Omental fat pad (tissue), 4 donors: ENCODE data around the gene SAP30BP. TPM values are rescaled to one million over a fixed set of nuclear protein-coding genes. Genes with fewer than 3 reads are reported as not detected.

ENCODE experiments used
- ATAC-seq: fragments of 150-250 bp; one replicate; pipeline ENCODE4 v1.9.1; 2016; ENCODE audit warnings: mild to moderate bottlenecking, moderate library complexity; ENCODE audit not compliant: low FRiP score
- DNase-seq: peaks from one replicate; pipeline ENCODE4 v3.0.0-alpha.2; 2019; ENCODE audit warnings: low spot score
- CTCF ChIP-seq, 3 donors: fragments of 450-650 bp; IDR thresholded peaks; one replicate each; pipeline ENCODE4 v1.5.1; 2016 to 2017; ENCODE audit warnings: antibody characterized with exemption in 3 of 3, mild to moderate bottlenecking in 3 of 3, moderate library complexity in 2 of 3
- total RNA-seq, 4 donors: library from RNA; depleted of rRNA; stranded (reverse); fragments of >200 nt; gene quantifications; one replicate each; pipeline ENCODE4 v1.1.0, GENCODE V29; 2016

SAP30BP gene
- total RNA-seq, 4 donors from 2014 or later, result 52.9 to 105 (median 68.8) TPM

GRCh38 chr17:75706042-75706728 is 39.0 kb downstream of the SAP30BP start:
- no peak for TF ChIP-seq CTCF (IDR thresholded peaks at IDR 0.05)
- ATAC-seq (no peak), DNase-seq (no peak)

- no peak for TF ChIP-seq CTCF (IDR thresholded peaks at IDR 0.05)
- peak; percentile 78 for ATAC-seq
- DNase-seq, result no peak
Observed at GRCh38 chr17:75707079-75707571, 40.0 kb downstream of the SAP30BP start.

- ATAC-seq, result no peak
- no peak for TF ChIP-seq CTCF (IDR thresholded peaks at IDR 0.05)
- DNase-seq, result no peak
Observed at GRCh38 chr17:75712446-75712845, 45.3 kb downstream of the SAP30BP start.

GRCh38 chr17:75719732-75720131 is 52.6 kb downstream of the SAP30BP start:
- ATAC-seq (no peak), DNase-seq (no peak)
- no peak for TF ChIP-seq CTCF (IDR thresholded peaks at IDR 0.05)

DNA sequence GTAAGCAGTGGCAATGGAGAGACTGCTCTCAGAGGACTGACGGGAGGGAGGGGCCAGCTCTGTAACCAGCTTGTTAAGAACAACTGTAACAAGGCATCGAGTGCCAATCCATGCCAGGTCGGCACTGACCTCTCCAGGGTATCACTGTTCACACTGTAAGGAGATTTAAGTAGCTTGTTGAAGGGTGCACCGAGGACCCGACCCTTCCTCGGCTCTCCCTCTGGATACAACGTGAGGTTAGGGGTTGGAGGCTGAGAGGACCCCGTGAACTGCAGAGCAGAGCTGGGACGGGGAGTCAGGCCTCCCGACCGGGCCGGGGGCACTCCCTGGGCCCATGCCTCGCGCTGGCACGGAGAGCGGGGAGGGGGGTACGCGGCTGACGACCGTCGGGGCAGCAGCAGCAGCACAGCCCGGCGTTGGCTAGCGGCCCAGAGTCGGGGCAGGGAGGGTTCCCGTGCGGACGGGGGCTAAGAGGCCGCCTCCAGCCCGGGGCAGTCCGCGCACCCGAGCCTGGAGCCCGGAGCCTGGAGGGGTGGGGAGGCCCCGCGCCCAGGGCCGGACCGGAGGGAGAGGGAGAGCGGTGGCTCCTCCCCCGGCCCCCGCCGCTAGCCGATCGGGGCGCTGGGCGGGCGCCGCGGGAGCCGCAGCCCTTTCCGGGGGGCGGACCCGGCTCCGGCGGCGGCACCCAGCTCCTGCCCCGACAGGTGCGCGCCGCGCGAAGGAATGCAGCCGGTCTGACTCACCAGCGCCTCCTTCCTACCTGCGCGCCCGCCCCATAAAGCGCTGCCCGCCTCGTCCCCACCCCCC is 53.7 kb downstream of the SAP30BP start, which contains the start of gene ITGB4:
Gene ITGB4, plus strand, starts transcription at position 804 of the 807 bp plus-strand sequence. CDS start 3,245 bp downstream, outside the sequence.
- DNase-seq, result no peak
- TF ChIP-seq CTCF (IDR thresholded peaks at IDR 0.05), result no peak
- peak; percentile 67 for ATAC-seq

DNA sequence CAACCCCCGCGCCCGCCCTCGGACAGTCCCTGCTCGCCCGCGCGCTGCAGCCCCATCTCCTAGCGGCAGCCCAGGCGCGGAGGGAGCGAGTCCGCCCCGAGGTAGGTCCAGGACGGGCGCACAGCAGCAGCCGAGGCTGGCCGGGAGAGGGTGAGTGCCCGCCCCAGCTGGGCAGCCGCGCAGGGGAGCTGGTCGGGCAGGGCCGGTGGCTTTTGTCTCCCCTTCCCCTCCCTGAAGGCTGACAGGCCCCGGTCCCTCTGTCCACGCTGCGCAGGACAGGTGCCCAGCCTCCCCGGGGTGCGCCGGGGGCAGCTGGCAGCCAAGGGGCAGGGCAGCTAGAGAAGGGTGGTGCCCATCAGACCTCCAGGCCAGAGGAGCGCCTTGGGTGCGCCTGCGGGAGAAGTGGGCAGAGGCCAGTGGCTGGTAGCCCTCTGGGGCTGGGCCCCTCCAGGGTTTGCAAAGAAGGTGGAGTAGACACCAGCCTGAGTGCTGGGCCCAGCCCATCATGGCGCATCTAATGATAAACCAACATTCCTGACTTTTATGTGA is 54.4 kb downstream of the SAP30BP start:
- ATAC-seq, result peak; percentile 10
- TF ChIP-seq CTCF (IDR thresholded peaks at IDR 0.05), result no peak
- no peak for DNase-seq
